ENCODE measurements around the gene TEPSIN.

The TEPSIN gene

GRCh38 chr17:81196505-81197408 is 42.1 kb downstream of the TEPSIN start:
- no peak for DNase-seq

- DNase-seq, result no peak
Observed at GRCh38 chr17:81195941-81196495, 42.8 kb downstream of the TEPSIN start.

DNA sequence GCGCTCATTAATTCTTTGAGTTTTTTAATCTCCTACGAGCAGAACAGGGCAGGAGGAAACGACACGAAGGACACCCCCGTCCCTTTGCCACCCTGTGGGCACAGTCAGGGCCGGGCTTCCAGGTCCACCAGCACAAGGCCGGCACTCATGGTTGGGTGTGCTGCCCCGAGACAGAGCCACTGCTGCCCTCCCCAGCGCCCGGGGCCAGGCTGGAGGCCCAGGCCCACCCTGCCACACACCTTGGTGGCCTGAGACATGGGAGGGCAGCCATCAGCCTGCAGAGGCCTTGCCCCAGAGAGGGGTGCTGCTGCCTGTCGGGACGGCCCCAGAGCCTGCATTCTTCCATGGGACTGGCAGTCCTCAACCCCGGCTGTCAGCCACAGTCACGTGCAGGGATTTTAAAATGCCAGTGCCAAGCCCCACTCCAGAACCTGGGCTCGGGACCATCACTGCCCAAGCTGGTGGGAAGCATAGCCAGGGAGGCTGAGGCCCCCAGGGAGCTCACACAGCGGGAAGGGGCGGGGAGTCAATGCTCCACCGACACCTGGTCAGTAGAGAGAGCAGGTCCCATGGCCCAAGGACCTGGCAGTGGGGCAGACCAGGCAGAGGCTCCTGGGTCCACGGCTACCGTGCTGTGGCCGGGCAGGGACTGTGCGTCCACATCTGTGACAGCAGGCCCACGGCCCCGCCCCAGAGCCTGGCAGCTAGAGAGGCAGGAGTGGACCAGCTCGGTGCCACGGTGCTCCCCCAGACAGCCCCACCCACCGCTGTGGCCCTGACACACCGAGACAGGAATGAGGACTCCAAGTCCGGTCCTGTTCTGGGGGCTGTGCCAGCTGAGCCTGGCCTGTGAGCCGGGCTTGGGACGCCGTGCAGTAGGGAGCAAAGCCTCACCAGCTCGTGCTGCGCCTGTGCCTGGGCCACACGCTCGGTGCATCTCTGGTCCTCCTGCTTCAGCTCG is 43.6 kb downstream of the TEPSIN start:
- no peak for DNase-seq

DNA sequence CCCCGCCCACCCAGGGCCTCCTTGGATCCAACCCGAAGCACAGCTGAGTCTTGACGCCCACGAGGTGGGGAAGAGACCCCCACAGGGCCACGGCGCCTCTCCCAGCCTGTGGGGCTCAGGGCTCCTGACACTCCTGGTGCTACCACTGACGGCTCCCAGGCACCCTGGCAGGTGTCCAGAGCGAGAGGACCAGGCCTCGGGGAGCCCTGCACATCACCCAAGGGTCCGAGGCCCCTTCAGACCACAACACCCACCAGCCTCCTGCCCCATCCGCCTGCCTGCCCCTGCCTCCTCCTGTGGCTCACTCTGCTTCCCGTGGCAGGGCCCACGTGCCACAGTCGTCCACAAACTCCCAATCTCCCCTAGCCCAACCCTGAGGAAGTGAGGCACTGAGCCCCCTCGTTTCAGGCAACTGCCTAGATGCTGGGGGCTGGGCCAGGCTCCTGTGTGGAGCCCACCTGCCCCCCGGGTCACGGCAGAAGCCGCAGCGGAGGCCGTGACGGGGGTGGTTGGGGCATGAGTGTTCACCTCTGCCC is 44.6 kb downstream of the TEPSIN start:
- no peak for DNase-seq

DNA sequence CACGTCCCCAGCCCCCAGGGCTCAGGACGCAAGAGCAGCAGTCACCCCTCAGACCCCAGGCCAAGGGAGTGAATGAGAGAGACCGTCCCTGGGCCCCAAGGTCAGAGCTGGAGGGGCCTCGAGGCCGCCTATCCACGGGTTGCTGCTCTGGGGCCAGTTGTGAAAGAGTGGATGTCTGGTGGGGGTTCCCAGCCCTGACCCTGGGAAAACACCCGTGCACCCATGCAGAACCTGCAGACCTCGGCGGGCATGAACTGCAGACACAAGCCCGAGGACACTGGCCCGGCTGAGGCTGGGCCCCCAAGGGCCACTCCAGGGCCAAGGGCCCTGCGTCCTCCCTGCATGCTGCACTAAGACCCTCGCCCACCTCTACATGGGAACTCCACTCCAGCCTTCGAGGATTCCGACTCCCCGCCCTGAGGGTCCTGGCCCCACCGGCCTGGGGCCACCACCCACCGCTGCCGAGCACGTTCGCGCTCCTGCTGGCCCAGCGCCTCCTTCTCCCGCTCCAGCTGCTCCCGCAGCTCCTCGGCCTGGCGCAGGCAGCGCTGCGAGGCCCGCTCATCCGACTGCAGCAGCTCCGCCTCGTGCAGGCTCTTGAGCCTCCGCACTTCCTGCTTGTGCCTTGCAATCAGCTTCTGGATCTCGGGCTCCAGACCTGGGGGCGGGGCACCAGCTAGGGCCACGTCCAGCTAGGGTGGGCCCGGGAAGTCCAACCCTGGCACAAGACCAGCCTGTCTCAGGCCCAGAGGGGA is 45.2 kb downstream of the TEPSIN start:
- no peak for DNase-seq

- DNase-seq, result no peak
Observed at GRCh38 chr17:81193051-81193410, 45.8 kb downstream of the TEPSIN start.

- DNase-seq, result no peak
Observed at GRCh38 chr17:81192386-81193050, 46.3 kb downstream of the TEPSIN start.

DNA sequence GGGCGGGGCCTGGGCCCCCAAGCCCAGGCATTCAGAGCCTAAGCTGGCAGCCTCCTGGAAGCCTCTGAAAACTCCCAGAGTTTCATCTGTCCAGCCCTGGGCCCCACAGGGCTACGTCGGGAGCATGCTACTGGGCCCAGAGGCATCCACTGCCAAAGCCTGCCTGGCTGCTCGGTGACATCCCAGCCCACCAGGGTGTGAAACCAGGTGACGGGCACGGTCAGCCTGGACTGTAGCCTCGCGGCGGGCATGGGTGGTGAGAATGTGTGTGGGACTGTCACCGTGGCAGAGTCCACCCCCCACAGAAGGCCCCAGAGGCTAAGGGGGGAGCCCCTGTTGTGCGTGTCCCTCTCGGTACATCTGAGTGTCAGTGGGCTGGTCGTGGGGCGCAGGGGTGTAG is 47.2 kb downstream of the TEPSIN start:
- DNase-seq, result no peak

- no peak for DNase-seq
Observed at GRCh38 chr17:81191116-81191515, 47.7 kb downstream of the TEPSIN start.

DNA sequence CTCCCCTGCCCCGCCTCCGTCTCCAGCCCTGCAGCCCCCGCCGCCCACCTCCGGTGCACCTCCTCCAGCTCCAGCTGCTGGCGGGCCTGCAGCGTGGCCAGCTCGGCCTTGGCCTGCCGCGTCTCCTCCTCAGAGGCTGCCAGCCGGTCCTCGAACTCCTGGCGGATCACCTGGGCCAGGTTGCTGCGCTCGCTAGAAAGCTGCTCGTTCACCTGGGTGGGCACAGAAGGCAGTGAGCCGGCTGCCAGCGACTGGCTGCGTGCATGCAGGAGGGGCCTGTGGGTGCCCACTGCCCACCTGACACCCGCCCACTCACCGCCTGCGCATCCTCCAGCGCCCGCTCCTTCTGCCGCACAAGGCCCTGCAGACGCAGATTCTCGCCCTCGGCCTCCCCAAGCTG is 48.3 kb downstream of the TEPSIN start:
- DNase-seq, result no peak

GRCh38 chr17:81189670-81190530 is 49.0 kb downstream of the TEPSIN start:
- DNase-seq, result no peak

- DNase-seq, result no peak
Observed at GRCh38 chr17:81189016-81189415, 49.8 kb downstream of the TEPSIN start.

DNA sequence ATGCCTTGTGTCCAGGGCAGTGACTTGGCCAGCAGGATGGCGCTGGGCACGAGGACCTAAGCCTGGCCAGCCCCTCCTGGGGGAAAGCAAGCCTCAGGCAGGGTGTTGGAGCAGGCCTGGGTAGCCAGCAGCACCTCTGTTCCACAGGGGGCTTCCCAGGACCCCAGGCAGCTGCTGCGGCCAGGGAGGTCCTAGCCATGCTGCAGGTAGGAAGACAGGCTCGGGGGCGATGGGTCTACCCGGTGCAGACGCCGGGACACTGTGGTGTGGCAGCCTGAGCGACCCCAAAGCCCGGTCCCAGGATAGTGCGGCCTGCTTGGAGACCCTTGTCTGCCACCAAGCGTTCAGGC is 50.4 kb downstream of the TEPSIN start:
- DNase-seq, result no peak

DNA sequence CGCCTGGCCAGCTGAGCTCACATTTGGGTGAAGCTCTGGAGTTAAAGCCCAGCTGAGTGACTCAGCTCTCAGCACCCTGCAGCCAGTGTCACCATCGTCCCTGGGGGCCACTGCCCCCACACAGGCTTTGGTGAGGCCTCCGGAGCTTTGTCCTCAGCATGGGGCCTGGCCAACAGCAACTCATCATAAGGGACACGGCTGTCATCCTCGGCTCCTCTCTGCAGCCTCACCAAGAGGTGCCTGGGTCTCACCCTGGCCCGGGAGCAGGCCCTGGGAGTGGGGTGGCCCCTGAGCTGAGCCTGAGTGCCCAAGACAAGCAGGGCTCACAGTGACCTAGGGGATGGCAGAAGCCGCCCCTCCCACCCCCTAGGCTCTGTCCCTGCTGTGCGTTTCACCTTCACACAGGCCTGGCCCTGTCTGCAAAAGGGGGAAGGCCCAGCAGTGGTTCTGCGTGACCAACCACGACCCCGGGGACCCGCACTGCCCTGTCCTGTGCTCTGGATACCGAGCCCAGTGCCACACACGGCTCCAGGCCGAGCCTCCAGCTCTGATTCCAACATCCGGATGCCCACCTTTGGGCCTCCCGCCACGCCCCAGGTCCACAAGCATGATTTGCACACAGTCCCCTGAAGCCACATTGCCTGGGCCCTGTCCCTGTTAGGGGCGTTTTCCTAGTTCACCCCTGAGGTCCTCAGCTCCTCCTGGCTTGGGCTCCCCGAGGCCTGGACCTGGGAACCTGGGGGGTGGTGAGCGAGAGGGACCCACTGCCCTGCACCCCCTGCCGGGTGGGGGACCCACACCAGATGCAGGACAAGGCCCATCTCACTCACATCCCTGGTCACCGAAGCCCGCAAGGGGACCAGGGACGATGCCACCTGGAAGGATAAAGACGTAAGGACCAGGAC is 51.0 kb downstream of the TEPSIN start:
- no peak for DNase-seq

GRCh38 chr17:81187120-81187519 is 51.7 kb downstream of the TEPSIN start:
- DNase-seq, result no peak

DNA sequence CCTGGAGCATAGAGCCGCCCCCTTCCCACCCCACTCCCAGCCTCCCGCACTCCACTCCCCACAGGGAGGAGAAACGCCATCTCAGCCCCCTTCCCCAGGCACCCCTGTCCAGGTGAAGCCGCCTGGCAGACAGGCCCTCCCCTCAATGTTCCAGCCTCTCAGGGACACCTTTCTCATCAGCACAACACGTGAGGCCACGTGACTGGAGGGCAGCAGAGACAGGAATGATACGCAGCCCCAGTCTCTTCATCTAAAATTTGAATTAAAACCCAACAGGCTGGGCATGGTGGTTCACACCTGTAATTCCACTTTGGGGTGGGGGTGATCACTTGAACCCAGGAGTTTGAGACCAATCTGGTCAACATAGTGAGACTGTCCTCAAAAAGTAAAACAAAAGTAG is 52.7 kb downstream of the TEPSIN start:
- DNase-seq, result no peak

- DNase-seq, result no peak
Observed at GRCh38 chr17:81184555-81184954, 54.3 kb downstream of the TEPSIN start.

DNA sequence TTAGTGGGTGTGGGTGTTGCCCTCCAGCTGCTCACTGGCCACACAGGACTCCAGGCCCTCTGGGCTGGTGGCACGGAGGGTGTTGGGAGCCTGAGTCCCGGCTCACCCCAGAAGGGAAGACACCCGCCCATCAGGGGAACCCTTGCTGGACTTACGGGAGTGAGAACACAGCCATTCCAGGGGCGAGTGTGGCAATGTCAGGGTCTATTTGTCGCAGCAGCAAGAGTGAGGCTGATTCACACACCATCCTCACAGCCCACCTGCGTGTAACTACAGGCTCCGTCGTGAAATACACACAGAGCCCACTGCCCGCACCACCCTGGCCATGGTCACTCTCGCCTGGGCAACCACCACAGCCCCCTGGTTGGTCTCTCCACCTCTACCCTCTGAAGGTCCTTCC is 55.0 kb downstream of the TEPSIN start:
- no peak for DNase-seq

DNA sequence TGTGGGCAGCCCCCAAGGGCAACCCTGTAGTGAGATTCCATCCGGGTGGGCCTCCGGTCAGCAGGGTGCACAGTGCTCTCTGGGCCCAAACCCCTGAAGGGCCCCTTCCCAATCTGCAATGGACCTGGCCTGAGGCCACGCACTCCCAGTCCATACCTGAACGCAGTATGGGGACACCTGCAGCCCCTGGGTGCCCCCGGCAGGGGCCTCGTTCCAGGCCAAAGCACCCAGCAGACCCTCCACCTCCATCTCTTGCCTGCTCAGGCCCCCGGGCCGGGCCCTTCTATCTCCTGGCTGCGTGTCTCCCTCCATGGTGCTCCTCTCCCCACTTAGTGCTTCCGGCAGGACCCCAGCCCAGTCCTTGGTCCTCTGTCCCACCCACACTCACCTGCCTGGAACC is 55.5 kb downstream of the TEPSIN start:
- no peak for DNase-seq

DNA sequence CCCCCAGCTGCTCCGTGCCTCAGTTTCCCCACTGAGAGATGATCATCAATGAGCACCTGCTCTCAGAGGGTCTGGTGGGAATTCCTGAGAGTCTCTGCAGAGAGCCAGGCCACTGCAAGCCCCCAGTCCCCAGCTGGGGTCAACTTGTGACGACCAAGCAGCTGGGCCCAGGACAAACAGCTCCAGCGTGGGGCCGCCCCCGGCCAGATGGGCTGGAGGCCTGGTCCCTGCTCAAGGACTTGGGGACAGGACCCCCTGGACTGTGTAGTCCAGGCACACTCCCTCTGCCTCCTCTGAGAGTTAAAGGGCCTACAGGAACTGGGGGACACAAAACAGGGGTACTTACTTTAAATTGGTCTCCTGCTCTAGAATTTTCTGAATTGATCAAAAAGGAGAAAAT is 56.3 kb downstream of the TEPSIN start:
- no peak for DNase-seq

Measured in EL (cell line).